ENCODE data around the gene ADRA2B.
"Not testable (repeated sequence)": the region's sequence is repeated elsewhere in the genome, so short reads cannot be mapped to it uniquely, and the experiment has no call there.

Gene ADRA2B

GRCh38 chr2:96075199-96075771, 41.1 kb downstream of the ADRA2B start:
- no peaks in the 10 kb centered on the region for H3K36me3 ChIP-seq (ENCODE audit: control insufficient read depth, insufficient read depth, low read length)
- no peak overlapping the region for H3K27ac ChIP-seq (ENCODE audit: low read depth, low read length)
- no peaks in the 10 kb centered on the region for H3K27me3 ChIP-seq (ENCODE audit: control insufficient read depth, insufficient read depth, low read length)
- H3K9ac ChIP-seq (ENCODE audit: low read length), result no peak overlapping the region
- H3K4me1 ChIP-seq (ENCODE audit: control insufficient read depth, insufficient read depth, low read length), result no peaks in the 10 kb centered on the region
- H3K4me3 ChIP-seq (ENCODE audit: low read length), result no peak overlapping the region

- no peak overlapping the region for H3K9ac ChIP-seq (ENCODE audit: low read length)
- no peaks in the 10 kb centered on the region for H3K4me1 ChIP-seq (ENCODE audit: control insufficient read depth, insufficient read depth, low read length)
- no peak overlapping the region for H3K27ac ChIP-seq (ENCODE audit: low read depth, low read length)
- H3K27me3 ChIP-seq (ENCODE audit: control insufficient read depth, insufficient read depth, low read length), result no peaks in the 10 kb centered on the region
- H3K4me3 ChIP-seq (ENCODE audit: low read length), result no peak overlapping the region
- H3K36me3 ChIP-seq (ENCODE audit: control insufficient read depth, insufficient read depth, low read length), result no peaks in the 10 kb centered on the region
Observed at GRCh38 chr2:96074156-96074555, 42.2 kb downstream of the ADRA2B start.

- no peak overlapping the region for H3K9ac ChIP-seq (ENCODE audit: low read length)
- H3K4me3 ChIP-seq (ENCODE audit: low read length), result no peak overlapping the region
- H3K4me1 ChIP-seq (ENCODE audit: control insufficient read depth, insufficient read depth, low read length), result no peaks in the 10 kb centered on the region
- no peaks in the 10 kb centered on the region for H3K27me3 ChIP-seq (ENCODE audit: control insufficient read depth, insufficient read depth, low read length)
- no peaks in the 10 kb centered on the region for H3K36me3 ChIP-seq (ENCODE audit: control insufficient read depth, insufficient read depth, low read length)
- H3K27ac ChIP-seq (ENCODE audit: low read depth, low read length), result no peak overlapping the region
Observed at GRCh38 chr2:96073170-96073775, 43.1 kb downstream of the ADRA2B start.

GRCh38 chr2:96072746-96073145, 43.6 kb downstream of the ADRA2B start:
- no peak overlapping the region for H3K27ac ChIP-seq (ENCODE audit: low read depth, low read length)
- no peaks in the 10 kb centered on the region for H3K36me3 ChIP-seq (ENCODE audit: control insufficient read depth, insufficient read depth, low read length)
- no peaks in the 10 kb centered on the region for H3K4me1 ChIP-seq (ENCODE audit: control insufficient read depth, insufficient read depth, low read length)
- H3K4me3 ChIP-seq (ENCODE audit: low read length), result no peak overlapping the region
- no peak overlapping the region for H3K9ac ChIP-seq (ENCODE audit: low read length)
- H3K27me3 ChIP-seq (ENCODE audit: control insufficient read depth, insufficient read depth, low read length), result no peaks in the 10 kb centered on the region

GRCh38 chr2:96071977-96072491, 44.3 kb downstream of the ADRA2B start:
- not testable (repeated sequence) for H3K9ac ChIP-seq (ENCODE audit: low read length); H3K27me3 ChIP-seq (ENCODE audit: control insufficient read depth, insufficient read depth, low read length); H3K4me1 ChIP-seq (ENCODE audit: control insufficient read depth, insufficient read depth, low read length); H3K36me3 ChIP-seq (ENCODE audit: control insufficient read depth, insufficient read depth, low read length); H3K4me3 ChIP-seq (ENCODE audit: low read length); H3K27ac ChIP-seq (ENCODE audit: low read depth, low read length)

GRCh38 chr2:96071087-96071976, 45.0 kb downstream of the ADRA2B start:
- not testable (repeated sequence) for H3K9ac ChIP-seq (ENCODE audit: low read length); H3K27me3 ChIP-seq (ENCODE audit: control insufficient read depth, insufficient read depth, low read length); H3K4me3 ChIP-seq (ENCODE audit: low read length); H3K36me3 ChIP-seq (ENCODE audit: control insufficient read depth, insufficient read depth, low read length); H3K4me1 ChIP-seq (ENCODE audit: control insufficient read depth, insufficient read depth, low read length); H3K27ac ChIP-seq (ENCODE audit: low read depth, low read length)

- H3K27me3 ChIP-seq (ENCODE audit: control insufficient read depth, insufficient read depth, low read length); H3K4me3 ChIP-seq (ENCODE audit: low read length); H3K36me3 ChIP-seq (ENCODE audit: control insufficient read depth, insufficient read depth, low read length); H3K9ac ChIP-seq (ENCODE audit: low read length); H3K27ac ChIP-seq (ENCODE audit: low read depth, low read length); H3K4me1 ChIP-seq (ENCODE audit: control insufficient read depth, insufficient read depth, low read length): not testable (repeated sequence)
Observed at GRCh38 chr2:96070351-96070750, 46.0 kb downstream of the ADRA2B start.

GRCh38 chr2:96069878-96070277, 46.5 kb downstream of the ADRA2B start:
- H3K27ac ChIP-seq (ENCODE audit: low read depth, low read length); H3K27me3 ChIP-seq (ENCODE audit: control insufficient read depth, insufficient read depth, low read length); H3K36me3 ChIP-seq (ENCODE audit: control insufficient read depth, insufficient read depth, low read length); H3K4me1 ChIP-seq (ENCODE audit: control insufficient read depth, insufficient read depth, low read length); H3K9ac ChIP-seq (ENCODE audit: low read length); H3K4me3 ChIP-seq (ENCODE audit: low read length): not testable (repeated sequence)

- H3K36me3 ChIP-seq (ENCODE audit: control insufficient read depth, insufficient read depth, low read length); H3K9ac ChIP-seq (ENCODE audit: low read length); H3K27me3 ChIP-seq (ENCODE audit: control insufficient read depth, insufficient read depth, low read length); H3K4me3 ChIP-seq (ENCODE audit: low read length); H3K4me1 ChIP-seq (ENCODE audit: control insufficient read depth, insufficient read depth, low read length); H3K27ac ChIP-seq (ENCODE audit: low read depth, low read length): not testable (repeated sequence)
Observed at GRCh38 chr2:96067902-96068581, 48.3 kb downstream of the ADRA2B start.

GRCh38 chr2:96067098-96067660, 49.2 kb downstream of the ADRA2B start:
- not testable (repeated sequence) for H3K4me1 ChIP-seq (ENCODE audit: control insufficient read depth, insufficient read depth, low read length); H3K27me3 ChIP-seq (ENCODE audit: control insufficient read depth, insufficient read depth, low read length); H3K9ac ChIP-seq (ENCODE audit: low read length); H3K4me3 ChIP-seq (ENCODE audit: low read length); H3K27ac ChIP-seq (ENCODE audit: low read depth, low read length); H3K36me3 ChIP-seq (ENCODE audit: control insufficient read depth, insufficient read depth, low read length)

- not testable (repeated sequence) for H3K27ac ChIP-seq (ENCODE audit: low read depth, low read length); H3K27me3 ChIP-seq (ENCODE audit: control insufficient read depth, insufficient read depth, low read length); H3K9ac ChIP-seq (ENCODE audit: low read length); H3K36me3 ChIP-seq (ENCODE audit: control insufficient read depth, insufficient read depth, low read length); H3K4me3 ChIP-seq (ENCODE audit: low read length); H3K4me1 ChIP-seq (ENCODE audit: control insufficient read depth, insufficient read depth, low read length)
Observed at GRCh38 chr2:96066511-96066910, 49.9 kb downstream of the ADRA2B start.

- not testable (repeated sequence) for H3K9ac ChIP-seq (ENCODE audit: low read length); H3K27ac ChIP-seq (ENCODE audit: low read depth, low read length); H3K27me3 ChIP-seq (ENCODE audit: control insufficient read depth, insufficient read depth, low read length); H3K4me3 ChIP-seq (ENCODE audit: low read length); H3K36me3 ChIP-seq (ENCODE audit: control insufficient read depth, insufficient read depth, low read length); H3K4me1 ChIP-seq (ENCODE audit: control insufficient read depth, insufficient read depth, low read length)
Observed at GRCh38 chr2:96065954-96066353, 50.4 kb downstream of the ADRA2B start.
